ENCODE data around the gene RBFOX1.

The RBFOX1 gene
- long read RNA-seq, donor 1, result 0 reads
- long read RNA-seq, donor 2, result 0 reads
- long read RNA-seq, donor 3, result 0 reads
- long read RNA-seq, donor 4, result 0 reads
- long read RNA-seq, donor 5, result 0 reads
- long read RNA-seq, donor 6, result 0 reads
- long read RNA-seq, donor 7, result 0 reads
- long read RNA-seq, donor 8, result 0 reads

- DNase-seq, result no peak
Measured at GRCh38 chr16:7332611-7333010, at the start of gene RBFOX1. TSS of gene RBFOX1 (plus strand) at chr16:7332845.

- DNase-seq, result no peak
Measured at GRCh38 chr16:7284780-7285179, 47.9 kb upstream of the RBFOX1 start.

- no peak for DNase-seq
Measured at GRCh38 chr16:7285520-7285919, 47.1 kb upstream of the RBFOX1 start.

- no peak for DNase-seq
Measured at GRCh38 chr16:7289299-7289698, 43.3 kb upstream of the RBFOX1 start.

- DNase-seq, result no peak
Measured at GRCh38 chr16:7290682-7291081, 42.0 kb upstream of the RBFOX1 start.

GRCh38 chr16:7294020-7294419, 38.6 kb upstream of the RBFOX1 start:
- DNase-seq, result no peak

GRCh38 chr16:7303052-7303610, 29.5 kb upstream of the RBFOX1 start:
- DNase-seq, result peak; percentile 50

- DNase-seq, result no peak
Measured at GRCh38 chr16:7303660-7304200, 28.9 kb upstream of the RBFOX1 start.

- no peak for DNase-seq
Measured at GRCh38 chr16:7304279-7304678, 28.4 kb upstream of the RBFOX1 start.

GRCh38 chr16:7304958-7305357, 27.7 kb upstream of the RBFOX1 start:
- DNase-seq, result no peak

- DNase-seq, result no peak
Measured at GRCh38 chr16:7313170-7313569, 19.5 kb upstream of the RBFOX1 start.

GRCh38 chr16:7314163-7314562, 18.5 kb upstream of the RBFOX1 start:
- DNase-seq, result no peak

- DNase-seq, result no peak
Measured at GRCh38 chr16:7315813-7316212, 16.8 kb upstream of the RBFOX1 start.

- DNase-seq, result no peak
Measured at GRCh38 chr16:7316281-7316888, 16.3 kb upstream of the RBFOX1 start.

- no peak for DNase-seq
Measured at GRCh38 chr16:7317982-7318381, 14.7 kb upstream of the RBFOX1 start.

- DNase-seq, result no peak
Measured at GRCh38 chr16:7318686-7319085, 14.0 kb upstream of the RBFOX1 start.

GRCh38 chr16:7319514-7319913, 13.1 kb upstream of the RBFOX1 start:
- no peak for DNase-seq

GRCh38 chr16:7321661-7322060, 11.0 kb upstream of the RBFOX1 start:
- no peak for DNase-seq

GRCh38 chr16:7324321-7324720, 8.3 kb upstream of the RBFOX1 start:
- DNase-seq, result no peak

GRCh38 chr16:7325834-7326233, 6.8 kb upstream of the RBFOX1 start:
- no peak for DNase-seq

GRCh38 chr16:7330709-7331108, 1.9 kb upstream of the RBFOX1 start:
- no peak for DNase-seq

GRCh38 chr16:7331997-7332396, 648 bp upstream of the RBFOX1 start:
- DNase-seq, result no peak

- DNase-seq, result no peak
Measured at GRCh38 chr16:7333180-7333725, 608 bp downstream of the RBFOX1 start.

Measured in right kidney (tissue), 9 donors.